ENCODE measurements around the gene SMAD3. TPM values are rescaled to one million over a fixed set of nuclear protein-coding genes. Genes with fewer than 3 reads are reported as not detected.

SMAD3 gene
- total and polyA plus RNA-seq, 2 of the 8 experiments (the other 6 are each of a cell fraction or from before 2014, with no cell fraction given), result 10.1 to 12.4 TPM

DNA sequence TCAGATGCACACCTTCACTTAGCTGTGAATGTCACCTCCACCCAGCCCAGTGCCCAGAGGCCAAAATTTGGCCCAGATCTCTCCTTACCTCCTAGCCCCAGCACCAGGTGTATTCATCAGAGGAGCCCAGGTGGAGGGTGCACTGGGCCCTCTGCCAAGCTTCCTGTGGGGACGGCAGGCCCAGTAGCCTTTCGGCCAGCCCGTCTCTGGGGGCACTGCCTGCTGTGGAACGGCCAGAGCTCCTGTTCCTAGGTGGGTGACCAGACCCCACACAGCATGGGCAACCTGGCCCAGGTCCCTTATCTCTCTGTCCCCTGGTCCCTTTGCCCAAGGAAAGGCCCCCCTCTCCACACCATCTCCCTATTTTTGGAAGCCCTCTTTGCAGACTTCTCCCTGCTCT, 121.3 kb downstream of the SMAD3 start:
- ChIA-PET POLR2A (ENCODE audit: partially characterized antibody) (no interaction called here), CTCF (ENCODE audit: partially characterized antibody) (interaction anchor here (1.0 to 3.0 kb wide), 5 partner anchors 8 to 240 kb away, joined by 3 to 14 read pairs (median 7); no protein-coding TSS in a partner anchor)
- H3K23me2 ChIP-seq (ENCODE audit: low read depth, low read length), result no peaks in the 10 kb centered on the region
- peaks cover 0 to 15% (median 4%) of the 10 kb centered on the region in 4 experiments; a peak in 7 of 8 replicates for H3K36me3 ChIP-seq (ENCODE audit: control insufficient read depth in 2 of 4, insufficient read depth in 4 of 4, low read length in 3 of 4)
- H3K23ac ChIP-seq (ENCODE audit: insufficient read length), result no peak overlapping the region
- H2BK120ac ChIP-seq (replicated peaks; ENCODE audit: low read depth, low read length), result no peak overlapping the region
- no peak overlapping the region for H3K9ac ChIP-seq (replicated peaks in 1 of 4; ENCODE audit: extremely low read depth in 1 of 4, low read depth in 3 of 4, low read length in 3 of 4)
- H3K4me2 ChIP-seq (ENCODE audit: insufficient read depth in 1 of 2, low read depth in 2 of 2, low read length in 2 of 2), result no peak overlapping the region
- no peak overlapping the region for H3K18ac ChIP-seq (ENCODE audit: extremely low read depth, low read length)
- H2BK12ac ChIP-seq (ENCODE audit: low read depth, low read length), result no peak overlapping the region
- H4K20me1 ChIP-seq (replicated peaks in 1 of 2; ENCODE audit: control insufficient read depth in 1 of 2, insufficient read depth in 2 of 2, low read length in 2 of 2), result peaks cover 0 to 2% of the 10 kb centered on the region in 2 experiments
- H3K27me3 ChIP-seq (replicated peaks in 1 of 4; ENCODE audit: control insufficient read depth in 3 of 4, extremely low read depth in 1 of 4, insufficient read depth in 3 of 4, low read length in 3 of 4), result no peaks in the 10 kb centered on the region
- H3K4me3 ChIP-seq (ENCODE audit: extremely low read depth in 1 of 4, insufficient read depth in 2 of 4, low read depth in 3 of 4, low read length in 4 of 4), result no peak overlapping the region
- H3K27ac ChIP-seq (ENCODE audit: low read depth, low read length), result no peak overlapping the region
- DNase-seq (ENCODE audit: low read depth in 1 of 2, low spot score in 2 of 2) (no peak), FAIRE-seq (no peak)
- no peak overlapping the region for H4K91ac ChIP-seq (replicated peaks; ENCODE audit: insufficient read length, low read length)
- no peak overlapping the region for H4K8ac ChIP-seq (ENCODE audit: extremely low read depth, insufficient read depth, low read length)
- no peak overlapping the region for H2BK5ac ChIP-seq (ENCODE audit: low read depth, low read length)
- 89% methylated on average over 4 of the region's 4 CpGs; no CpG with 5 or more reads in 1 of the 2 experiments for WGBS, 2 experiments (ENCODE audit: extremely low coverage in 1 of 2, insufficient coverage in 1 of 2, insufficient read length in 1 of 2, insufficient replicate concordance in 2 of 2, low coverage in 1 of 2, low lambda C conversion rate in 2 of 2, missing lambda C conversion rate in 1 of 2)
- H3K56ac ChIP-seq (replicated peaks; ENCODE audit: insufficient read length, low read depth, low read length), result no peak overlapping the region
- H3K4me1 ChIP-seq (replicated peaks in 1 of 4; ENCODE audit: control insufficient read depth in 3 of 4, insufficient read depth in 4 of 4, low read length in 3 of 4), result peaks cover 0 to 2% (median 0%) of the 10 kb centered on the region in 4 experiments; a peak in 1 of 7 replicates
- H2AK5ac ChIP-seq (ENCODE audit: low read depth, low read length), result no peak overlapping the region
- no peak overlapping the region for H2BK15ac ChIP-seq (ENCODE audit: low read length)
- H3K79me2 ChIP-seq (ENCODE audit: control insufficient read depth in 1 of 2, insufficient read depth in 2 of 2, low read length in 2 of 2), result no peaks in the 10 kb centered on the region
- no peaks in the 10 kb centered on the region for H3K9me3 ChIP-seq (ENCODE audit: insufficient read depth in 2 of 2, low read depth in 1 of 2, low read length in 1 of 2)
- no peak overlapping the region for H3K14ac ChIP-seq (ENCODE audit: insufficient read length)
- H3K4ac ChIP-seq (replicated peaks; ENCODE audit: insufficient read length, low read depth, low read length), result no peak overlapping the region
- no peaks in the 10 kb centered on the region for H3K79me1 ChIP-seq (ENCODE audit: low read depth, low read length)
- no peak overlapping the region for H4K5ac ChIP-seq (ENCODE audit: insufficient read length, low read depth, low read length)
- no peak overlapping the region for H2BK20ac ChIP-seq (ENCODE audit: low read length)
- H2AFZ ChIP-seq (ENCODE audit: low read length), result no peak overlapping the region
- TF ChIP-seq RXRA (IDR thresholded peaks at IDR 0.05; ENCODE audit: insufficient read depth, low read depth, low read length), result no peak

All from H1 (cell line).